Measurements from ENCODE around the gene ANKRD33B. TPM values are rescaled to one million over a fixed set of nuclear protein-coding genes. Genes with fewer than 3 reads are reported as not detected.

The ANKRD33B gene
- total and polyA plus RNA-seq, 2 of the 8 experiments (the other 6 are each of a cell fraction or from before 2014, with no cell fraction given) = 6.9 to 20.6 TPM

DNA sequence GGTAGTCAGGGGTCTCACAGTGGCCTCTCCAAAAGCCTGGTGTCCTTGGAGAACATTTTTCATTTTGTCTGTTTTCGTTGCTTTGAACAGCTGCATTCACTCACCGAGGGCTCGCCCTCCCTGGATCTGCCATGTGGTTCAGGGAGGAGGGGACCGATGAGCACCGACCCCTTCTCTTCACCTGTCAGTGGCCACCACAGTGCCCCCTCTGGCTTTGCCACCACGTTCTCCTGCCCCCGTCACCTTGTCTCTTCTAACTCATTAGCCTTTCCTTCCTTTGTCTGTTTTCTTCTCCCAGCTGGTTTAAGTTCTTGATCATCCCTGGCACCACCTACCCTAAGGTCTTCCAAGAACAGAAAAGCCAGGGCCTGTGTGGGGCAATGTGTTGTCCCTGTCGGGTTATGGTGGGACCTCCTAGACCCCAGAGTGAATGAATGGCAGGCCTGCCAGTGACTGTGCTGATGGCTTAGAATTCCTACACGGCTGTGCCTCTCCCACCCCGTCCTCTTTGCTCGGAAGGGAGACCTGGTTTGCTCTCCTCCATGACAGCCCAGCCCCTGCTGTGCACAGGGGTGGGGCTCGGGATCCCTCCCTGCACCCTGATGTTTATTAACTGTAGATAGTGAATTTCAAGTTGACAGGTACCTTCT, 90.0 kb downstream of the ANKRD33B start (continued):
- no peak for TF ChIP-seq RNF2 (IDR thresholded peaks at IDR 0.05; ENCODE audit: borderline replicate concordance, low read depth, low read length, missing control alignments, poor library complexity, severe bottlenecking)
